Activated CD4-positive, CD25-positive, alpha-beta regulatory T cell (primary cell): ENCODE data around the gene CBX7.

ENCODE experiments used
- DNase-seq, 4 experiments: peaks; one replicate each; lab custom pipeline; 2025; lab: John Stamatoyannopoulos, UW

Gene CBX7

GRCh38 chr22:39123751-39124581, 28.5 kb downstream of the CBX7 start:
- DNase-seq: no peak

GRCh38 chr22:39122772-39123470, 29.6 kb downstream of the CBX7 start:
- no peak for DNase-seq

- DNase-seq: no peak
Measured at GRCh38 chr22:39120983-39121382, 31.5 kb downstream of the CBX7 start.

GRCh38 chr22:39117585-39118191, 34.8 kb downstream of the CBX7 start:
- DNase-seq: peak; percentile 36 to 65 (median 56)

- no peak for DNase-seq
Measured at GRCh38 chr22:39115977-39116621, 36.4 kb downstream of the CBX7 start.

- DNase-seq: no peak
Measured at GRCh38 chr22:39115570-39115969, 36.9 kb downstream of the CBX7 start.

GRCh38 chr22:39114112-39114511, 38.4 kb downstream of the CBX7 start:
- DNase-seq: no peak

GRCh38 chr22:39110631-39111561, 41.6 kb downstream of the CBX7 start:
- no peak for DNase-seq

GRCh38 chr22:39109361-39109760, 43.1 kb downstream of the CBX7 start:
- no peak for DNase-seq

- no peak for DNase-seq
Measured at GRCh38 chr22:39108487-39108886, 44.0 kb downstream of the CBX7 start.

GRCh38 chr22:39106326-39106725, 46.2 kb downstream of the CBX7 start:
- no peak for DNase-seq

GRCh38 chr22:39103431-39103830, 49.0 kb downstream of the CBX7 start:
- DNase-seq: no peak

GRCh38 chr22:39101226-39101625, 51.3 kb downstream of the CBX7 start:
- no peak for DNase-seq

- no peak for DNase-seq
Measured at GRCh38 chr22:39098576-39098975, 53.9 kb downstream of the CBX7 start.

GRCh38 chr22:39098026-39098425, 54.5 kb downstream of the CBX7 start:
- no peak for DNase-seq

- DNase-seq: no peak
Measured at GRCh38 chr22:39097098-39098020, 55.1 kb downstream of the CBX7 start, which contains the start of gene APOBEC3H. APOBEC3H (plus strand) TSS chr22:39097244; CDS start chr22:39100279, 3,035 bp downstream.

- DNase-seq: no peak
Measured at GRCh38 chr22:39095971-39096370, 56.5 kb downstream of the CBX7 start.

- DNase-seq: no peak
Measured at GRCh38 chr22:39094717-39095389, 57.6 kb downstream of the CBX7 start.

GRCh38 chr22:39092111-39092862, 60.2 kb downstream of the CBX7 start:
- DNase-seq: no peak
